Midbrain (tissue), 1 donor: Measurements from ENCODE around the gene GLTP.
"Not testable (repeated sequence)": the region's sequence is repeated elsewhere in the genome, so short reads cannot be mapped to it uniquely, and the experiment has no call there.

ENCODE experiments used
- DNase-seq: peaks from one replicate; lab custom pipeline; 2025; lab: John Stamatoyannopoulos, UW

GLTP gene

DNA sequence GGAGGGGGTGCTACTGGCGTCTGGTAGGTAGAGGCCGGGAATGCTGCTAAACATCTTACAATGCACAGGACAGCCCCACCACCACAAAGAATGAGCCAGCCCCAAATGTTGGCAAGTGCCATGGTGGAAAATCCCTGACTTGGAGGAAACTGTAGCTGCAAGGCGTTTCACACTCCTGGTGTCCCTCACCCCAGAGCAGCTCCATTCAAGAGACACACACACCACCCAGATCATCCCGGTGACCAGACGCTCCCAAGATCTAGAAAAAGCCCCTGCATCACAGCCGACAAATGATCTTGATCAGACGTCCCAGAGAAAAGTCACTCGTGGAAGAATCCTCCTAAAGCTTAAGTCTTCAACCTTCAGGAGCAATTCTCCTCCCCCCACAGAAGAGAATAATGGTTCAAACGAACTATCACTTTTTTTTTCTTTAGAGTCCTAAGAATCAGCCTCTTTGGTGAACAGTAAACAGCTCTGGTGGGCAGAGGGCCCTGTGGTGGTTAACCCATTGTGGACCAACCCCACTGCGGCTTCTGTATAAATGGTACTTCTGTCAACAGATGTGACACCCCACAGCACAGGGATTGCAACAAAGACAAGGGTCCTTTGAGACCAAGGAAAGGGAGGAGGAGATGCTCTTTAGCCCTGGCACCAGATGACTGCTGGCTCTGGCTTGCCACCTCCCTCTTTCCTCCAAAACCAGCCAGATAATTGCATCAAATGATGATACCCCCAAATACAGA, 2.7 kb downstream of the GLTP start:
- peak; percentile 58 for DNase-seq

DNA sequence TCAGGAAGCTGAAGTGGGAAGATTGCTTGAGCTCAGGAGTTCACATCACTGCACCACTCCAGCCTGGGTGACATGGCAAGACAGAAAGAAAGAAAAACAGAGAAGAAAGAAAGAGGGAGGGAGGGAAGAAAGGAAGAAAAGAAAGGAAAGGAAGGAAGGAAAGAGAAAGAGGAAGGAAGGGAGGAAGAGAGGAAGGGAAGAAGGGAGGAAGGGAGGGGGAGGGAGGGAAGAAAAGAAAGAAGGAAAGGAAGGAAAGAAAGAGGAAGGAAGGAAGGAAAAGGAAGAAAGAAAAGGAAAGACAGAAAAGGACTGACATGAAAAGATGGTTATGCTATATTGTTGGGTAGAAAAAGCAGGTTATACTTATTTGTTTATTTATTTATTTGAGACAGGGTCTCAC, 3.9 kb downstream of the GLTP start:
- no peak for DNase-seq

DNA sequence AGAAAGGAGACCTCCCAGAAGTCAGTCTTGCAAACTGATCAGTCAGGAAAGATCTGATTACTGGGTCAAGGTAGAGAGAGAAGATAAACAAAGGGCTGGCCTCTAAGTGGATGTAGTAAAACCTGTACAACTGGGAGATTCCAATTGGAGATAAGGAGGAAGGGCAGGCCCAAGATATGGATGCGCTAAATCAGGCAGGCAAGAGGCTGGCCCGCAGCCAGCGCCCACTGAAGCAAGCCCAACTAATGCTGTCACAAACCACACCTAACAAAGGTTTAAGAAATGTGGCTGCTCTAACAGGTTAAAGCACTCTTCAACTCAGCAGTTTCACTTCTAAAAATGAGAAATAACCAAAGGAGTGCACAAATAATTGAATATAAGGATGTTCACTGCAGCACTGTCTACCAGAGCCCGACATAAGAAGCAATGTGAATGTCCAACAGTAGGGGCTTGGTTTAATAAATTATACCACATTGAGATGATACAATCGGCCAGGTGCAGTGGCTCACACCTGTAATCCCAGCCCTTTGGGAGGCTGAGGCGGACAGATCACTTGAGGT, 4.7 kb downstream of the GLTP start:
- DNase-seq: no peak

DNA sequence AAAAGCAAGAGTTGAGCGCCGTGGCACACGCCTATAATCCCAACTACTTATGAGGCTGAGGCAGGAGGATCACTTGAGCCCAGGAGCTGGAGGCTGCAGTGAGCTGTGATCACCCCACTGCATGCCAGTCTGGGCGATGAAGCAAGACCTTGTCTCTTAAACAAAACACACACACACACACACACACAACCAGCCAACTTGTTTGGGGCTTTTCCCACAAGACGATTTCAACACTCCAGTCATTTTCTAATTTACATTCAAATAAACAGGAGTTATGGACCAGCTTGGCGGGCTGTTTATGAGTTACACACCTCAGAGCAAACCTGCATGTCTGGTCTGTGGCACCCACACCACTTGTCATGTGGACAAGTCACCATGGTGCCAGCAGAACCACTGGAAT, 6.7 kb downstream of the GLTP start:
- DNase-seq: no peak

GRCh38 chr12:109871668-109872314, 8.6 kb downstream of the GLTP start:
- no peak for DNase-seq

DNA sequence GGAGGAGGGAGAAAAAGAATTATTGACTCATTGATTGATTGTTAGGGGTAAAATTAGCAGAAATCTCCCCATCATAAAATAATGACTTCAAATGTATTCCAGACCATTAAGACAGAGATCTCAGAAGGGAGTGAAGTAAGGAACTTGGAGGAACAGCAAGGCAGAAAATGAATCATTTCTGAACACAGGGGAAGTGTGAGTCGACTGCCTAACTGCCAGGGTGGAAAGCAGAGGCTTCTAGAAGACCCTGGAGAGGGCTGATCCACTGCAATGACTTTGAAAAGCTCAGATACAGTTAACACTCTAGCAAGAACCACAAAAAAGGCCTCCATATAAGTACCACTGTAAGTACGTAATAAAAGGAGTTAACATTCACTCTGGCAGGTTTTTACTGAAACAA, 9.7 kb downstream of the GLTP start:
- no peak for DNase-seq

- no peak for DNase-seq
Measured at GRCh38 chr12:109868182-109869051, 11.9 kb downstream of the GLTP start.

- no peak for DNase-seq
Measured at GRCh38 chr12:109864916-109865315, 15.4 kb downstream of the GLTP start.

- peak; percentile 82 for DNase-seq
Measured at GRCh38 chr12:109863847-109864712, 16.3 kb downstream of the GLTP start.

DNA sequence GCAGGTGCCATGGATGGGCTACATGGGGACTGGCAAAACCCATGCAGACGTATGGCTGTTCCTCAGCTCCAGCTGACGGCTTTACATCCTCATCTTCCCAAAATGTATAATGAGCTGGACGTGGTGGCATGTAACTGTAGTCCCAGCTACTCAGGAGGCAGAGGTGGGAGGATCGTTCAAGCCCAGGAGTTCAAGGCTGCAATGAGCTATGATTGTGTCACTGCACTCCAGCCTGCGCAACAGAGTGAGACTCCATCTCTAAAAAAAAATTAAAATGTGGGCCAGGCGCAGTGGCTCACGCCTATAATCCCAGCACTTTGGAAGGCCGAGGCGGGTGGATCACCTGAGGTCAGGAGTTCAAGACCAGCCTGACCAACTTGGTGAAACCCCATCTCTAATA, 17.9 kb downstream of the GLTP start:
- not testable (repeated sequence) for DNase-seq

DNA sequence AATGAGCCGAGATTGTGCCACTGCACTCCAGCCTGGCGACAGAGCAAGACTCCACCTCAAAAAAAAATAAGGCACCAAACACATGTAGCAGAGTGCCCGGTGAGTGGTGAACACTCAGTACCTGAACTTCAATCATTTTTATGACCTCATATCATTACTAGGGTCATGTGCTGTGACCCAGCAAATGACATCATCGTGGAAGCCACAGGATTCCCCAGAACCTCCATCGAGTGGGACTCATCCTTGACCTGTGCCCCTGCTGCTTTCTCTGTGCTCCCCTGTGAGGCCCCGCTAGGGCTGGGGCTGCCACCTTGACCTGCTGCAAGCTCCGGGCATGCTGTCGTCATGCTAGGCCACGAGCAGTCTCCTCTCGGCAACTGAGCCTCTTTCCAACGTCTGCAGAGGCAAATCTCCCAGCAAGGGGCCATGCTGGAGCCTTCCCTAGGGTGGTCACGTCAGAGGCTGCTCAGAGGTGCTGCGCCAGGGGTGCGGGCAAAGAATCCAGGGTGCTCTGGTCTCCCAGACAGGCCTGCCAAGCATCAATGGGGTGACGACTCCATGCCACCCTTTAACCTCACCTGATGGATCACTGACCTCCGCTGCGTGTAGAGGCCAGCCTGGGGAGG, 18.5 kb downstream of the GLTP start:
- no peak for DNase-seq

DNA sequence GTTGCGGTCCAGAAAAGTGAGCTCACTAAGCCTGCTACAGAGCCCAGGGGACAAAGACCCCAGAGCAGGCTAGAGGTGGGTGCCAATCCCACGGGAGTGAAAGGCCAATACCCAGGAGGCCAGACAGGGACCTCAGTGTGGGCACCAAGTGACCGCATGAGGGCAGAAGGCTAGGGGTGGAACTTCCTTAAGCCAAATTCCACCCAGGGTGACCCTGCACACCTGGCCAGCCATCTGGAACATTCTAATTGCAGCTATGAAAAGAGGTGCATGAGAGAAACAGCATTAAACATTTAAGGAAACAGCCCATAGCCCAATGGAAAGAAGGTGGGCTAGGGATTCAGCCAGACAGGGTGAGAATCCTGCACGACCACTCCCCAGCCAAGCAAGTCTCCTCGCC, 19.4 kb downstream of the GLTP start:
- no peak for DNase-seq

- DNase-seq: no peak
Measured at GRCh38 chr12:109858764-109859163, 21.6 kb downstream of the GLTP start.

GRCh38 chr12:109857715-109858114, 22.6 kb downstream of the GLTP start:
- no peak for DNase-seq

- DNase-seq: no peak
Measured at GRCh38 chr12:109855377-109855776, 25.0 kb downstream of the GLTP start.

- not testable (repeated sequence) for DNase-seq
Measured at GRCh38 chr12:109850518-109850917, 29.8 kb downstream of the GLTP start.

GRCh38 chr12:109847142-109847735, 33.1 kb downstream of the GLTP start:
- DNase-seq: no peak

DNA sequence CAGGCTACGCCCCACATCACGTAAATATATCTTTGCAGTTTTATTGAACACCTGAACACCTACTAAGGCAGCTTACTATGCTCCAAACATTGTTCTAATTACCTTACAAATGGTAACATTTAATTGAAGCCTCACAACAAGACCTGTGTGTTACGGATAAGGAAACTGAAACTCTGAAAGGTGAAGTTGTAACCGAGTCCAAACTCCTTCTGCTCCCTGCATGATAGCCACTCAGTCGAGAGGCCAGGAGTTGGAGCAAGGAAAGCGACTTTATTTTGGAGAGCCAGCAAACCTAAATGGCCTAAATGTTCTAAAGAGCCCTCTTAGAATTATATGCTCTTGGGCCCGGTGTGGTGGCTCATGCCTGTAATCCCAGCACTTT, 34.5 kb downstream of the GLTP start:
- no peak for DNase-seq

DNA sequence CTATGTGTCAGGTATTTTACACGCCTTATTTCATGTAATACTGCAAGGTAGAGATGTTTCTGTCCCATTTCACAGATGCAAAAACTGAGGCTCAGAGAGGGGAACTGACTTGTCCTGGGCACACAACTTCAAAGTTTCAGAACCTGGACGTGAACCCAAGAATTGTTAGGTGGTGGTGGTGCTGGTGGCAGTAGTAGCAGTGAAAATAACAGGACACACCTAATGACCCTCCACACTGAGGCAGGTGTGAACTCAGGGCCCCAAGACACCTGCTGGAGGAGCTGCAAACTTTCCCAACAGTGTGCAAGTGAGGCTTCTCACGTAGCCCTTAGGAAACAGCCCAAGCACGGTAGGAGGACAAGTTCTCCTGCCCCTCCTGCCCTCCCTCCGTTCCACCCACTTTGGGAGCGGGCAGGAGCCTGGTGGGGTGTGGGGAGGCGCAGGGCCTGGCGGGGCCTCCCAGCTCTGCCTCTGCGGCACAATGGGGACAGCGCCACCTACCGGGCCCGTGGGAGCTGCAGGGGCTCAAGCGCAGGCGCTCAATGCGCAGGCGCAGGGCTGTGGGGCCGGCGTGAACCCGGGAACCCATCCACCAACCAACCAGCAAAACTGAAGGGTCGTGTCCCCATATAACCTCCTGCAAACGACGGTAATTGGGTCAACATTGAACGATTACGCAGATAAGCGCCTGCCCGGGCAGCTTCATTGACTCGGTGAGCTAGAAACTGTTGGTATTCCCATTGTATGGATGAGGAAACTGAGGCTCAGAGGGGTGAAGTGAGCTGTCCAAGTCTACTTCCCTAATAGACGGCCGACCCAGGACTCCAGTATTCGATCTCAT, 35.1 kb downstream of the GLTP start:
- DNase-seq: peak; percentile 87

DNA sequence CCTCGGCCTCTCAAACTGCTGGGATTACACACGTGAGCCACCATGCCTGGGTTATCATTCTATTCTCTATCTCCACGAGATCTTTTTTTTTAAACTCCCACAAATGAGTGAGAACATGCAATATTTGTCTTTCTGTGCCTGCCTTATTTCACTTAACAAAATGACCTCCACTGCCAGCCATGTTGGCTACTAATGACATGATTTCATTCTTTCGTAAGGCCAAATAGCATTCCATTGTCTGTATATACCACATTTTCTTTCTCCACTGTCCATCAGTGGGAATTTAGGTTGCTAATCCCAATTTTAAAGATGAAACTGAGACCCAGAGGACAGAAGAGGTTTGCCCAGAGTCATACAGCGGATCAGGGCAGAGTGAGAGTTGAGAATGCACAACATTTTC, 36.2 kb downstream of the GLTP start:
- DNase-seq: no peak
